SK-N-SH (cell line): ENCODE results near the gene PARD3. TPM values are rescaled to one million over a fixed set of nuclear protein-coding genes. Genes with fewer than 3 reads are reported as not detected.

Experiments
- CTCF ChIA-PET: fragments of 300-600, 350-600 bp; formaldehyde crosslinking; extraction: SDS; loops from one replicate; lab custom pipeline; 2021; lab: Yijun Ruan, JAX
- POLR2A ChIA-PET: fragments of 350-600 bp; sonication (Branson Sonifier 250); formaldehyde crosslinking; extraction: SDS; loops from one replicate; lab custom pipeline; 2020; ENCODE audit warnings: antibody characterized with exemption, inconsistent platforms; lab: Yijun Ruan, JAX
- DNase-seq: peaks from one replicate; pipeline ENCODE4 v3.0.0; 2012
- H2AFZ ChIP-seq: fragments of 200-600 bp; sonication (generic); 2 replicates; pipeline ENCODE4 v1.8.1; 2016; ENCODE audit warnings: antibody characterized with exemption, mild to moderate bottlenecking, low read depth
- H3F3A ChIP-seq: fragments of 200-600 bp; sonication (generic); replicated peaks from 2 replicates; pipeline ENCODE3; 2016; ENCODE audit warnings: antibody characterized with exemption, mild to moderate bottlenecking; ENCODE audit not compliant: insufficient read depth
- H3K27ac ChIP-seq, 2 experiments: fragments of 200-500 bp in 1 of 2; fragments of 200-600 bp in 1 of 2; sonication (Bioruptor generic) in 1 of 2; sonication (generic), shearing (Covaris generic) in 1 of 2; 2 replicates each; pipeline versions ENCODE4 v1.5.1 to v1.6.1; 2014 to 2016; ENCODE audit warnings: low read depth in 2 of 2, inconsistent platforms in 1 of 2, low read length in 1 of 2, mild to moderate bottlenecking in 1 of 2, mixed read lengths in 1 of 2
- H3K27me3 ChIP-seq: fragments of 200-600 bp; sonication (generic), shearing (Covaris generic); 2 replicates; pipeline ENCODE4 v1.6.1; 2016; ENCODE audit warnings: mixed run types; ENCODE audit not compliant: insufficient read depth
- H3K36me3 ChIP-seq, 2 experiments: fragments of 200-500 bp in 1 of 2; fragments of 200-600 bp in 1 of 2; sonication (Bioruptor generic) in 1 of 2; sonication (generic) in 1 of 2; replicated peaks in 1 of 2; 2 replicates each; pipeline versions ENCODE3 to v1.5.1; 2014 to 2016; ENCODE audit warnings: low read length in 1 of 2, mild to moderate bottlenecking in 1 of 2; ENCODE audit not compliant: insufficient read depth in 2 of 2, control insufficient read depth in 1 of 2
- H3K4me1 ChIP-seq, 2 experiments: fragments of 200-500 bp in 1 of 2; fragments of 200-600 bp in 1 of 2; sonication (Bioruptor generic) in 1 of 2; sonication (generic), shearing (Covaris generic) in 1 of 2; 2 replicates each; pipeline versions ENCODE4 v1.5.1 to v1.6.1; 2014 to 2016; ENCODE audit warnings: low read depth in 1 of 2, low read length in 1 of 2, mixed run types in 1 of 2; ENCODE audit not compliant: insufficient read depth in 2 of 2, control insufficient read depth in 1 of 2
- H3K4me2 ChIP-seq: fragments of 200-600 bp; sonication (generic), shearing (Covaris generic); 2 replicates; pipeline ENCODE4 v1.6.1; 2017; ENCODE audit warnings: mixed run types
- H3K4me3 ChIP-seq, 2 experiments: fragments of 200-500 bp in 1 of 2; fragments of 200-600 bp in 1 of 2; sonication (Bioruptor generic) in 1 of 2; sonication (generic), shearing (Covaris generic) in 1 of 2; 2 replicates each; pipeline versions ENCODE4 v1.5.1 to v1.8.1; 2014 to 2016; ENCODE audit warnings: low read depth in 2 of 2, inconsistent platforms in 1 of 2, low read length in 1 of 2, mild to moderate bottlenecking in 1 of 2, mixed read lengths in 1 of 2, moderate library complexity in 1 of 2
- H3K79me2 ChIP-seq: fragments of 200-600 bp; sonication (generic); 2 replicates; pipeline ENCODE4 v1.8.1; 2017; ENCODE audit warnings: mild to moderate bottlenecking; ENCODE audit not compliant: insufficient read depth
- H3K9ac ChIP-seq: fragments of 200-600 bp; sonication (generic); 2 replicates; pipeline ENCODE4 v1.6.1; 2017; ENCODE audit warnings: mixed run types
- H3K9me2 ChIP-seq: fragments of 200-600 bp; sonication (generic); 2 replicates; pipeline ENCODE4 v1.6.1; 2017; ENCODE audit warnings: mixed run types
- H3K9me3 ChIP-seq: fragments of 200-600 bp; sonication (generic); 2 replicates; pipeline ENCODE4 v1.6.1; 2017; ENCODE audit warnings: mixed run types, mild to moderate bottlenecking, moderate library complexity
- H4K20me1 ChIP-seq: fragments of 200-600 bp; sonication (generic); 2 replicates; pipeline ENCODE4 v1.6.1; 2017; ENCODE audit warnings: mild to moderate bottlenecking, mixed run types; ENCODE audit not compliant: insufficient read depth
- CHD2 ChIP-seq: fragments of 150-350 bp; IDR thresholded peaks from 2 replicates; pipeline ENCODE4 v1.6.1; 2018; ENCODE audit warnings: low read length; ENCODE audit not compliant: partially characterized antibody
- CTCF ChIP-seq: fragments of 200-600 bp; sonication (generic); IDR thresholded peaks from 2 replicates; pipeline ENCODE4 v1.6.1; 2017; ENCODE audit warnings: antibody characterized with exemption, mild to moderate bottlenecking, moderate library complexity
- ELF1 ChIP-seq: IDR thresholded peaks from 2 replicates; pipeline ENCODE4 v1.4.0; 2012
- EP300 ChIP-seq, 2 experiments: IDR thresholded peaks; 2 replicates each; pipeline versions ENCODE4 v1.4.0 to v1.6.1; 2012; ENCODE audit warnings: borderline replicate concordance in 1 of 2, low read depth in 1 of 2, low read length in 1 of 2
- FOSL2 ChIP-seq: IDR thresholded peaks from 2 replicates; pipeline ENCODE4 v1.4.0; 2012; ENCODE audit warnings: low read depth, mild to moderate bottlenecking, moderate library complexity, borderline replicate concordance
- GATA2 ChIP-seq: sonication (generic); formaldehyde crosslinking; IDR thresholded peaks from 2 replicates; pipeline ENCODE4 v1.5.0; 2020; ENCODE audit warnings: mild to moderate bottlenecking, missing genetic modification reagents
- MEF2A ChIP-seq: IDR thresholded peaks from 2 replicates; pipeline ENCODE4 v1.4.0; 2012; ENCODE audit warnings: low read depth, borderline replicate concordance
- MXI1 ChIP-seq: IDR thresholded peaks from 2 replicates; pipeline ENCODE4 v1.6.1; 2012; ENCODE audit warnings: mild to moderate bottlenecking, low read depth, low read length, improper control_type of control experiment
- NFIC ChIP-seq: IDR thresholded peaks from 2 replicates; pipeline ENCODE4 v1.4.0; 2012; ENCODE audit warnings: borderline replicate concordance
- NRF1 ChIP-seq: IDR thresholded peaks from 2 replicates; pipeline ENCODE4 v1.6.1; 2012; ENCODE audit warnings: low read depth, mild to moderate bottlenecking, low read length
- POLR2AphosphoS5 ChIP-seq: IDR thresholded peaks from 2 replicates; pipeline ENCODE4 v1.6.1; 2012; ENCODE audit warnings: low read depth, low read length
- RAD21 ChIP-seq: IDR thresholded peaks from 2 replicates; pipeline ENCODE4 v1.6.1; 2012; ENCODE audit warnings: mild to moderate bottlenecking, low read length
- RCOR1 ChIP-seq: fragments of 150-350 bp; IDR thresholded peaks from 2 replicates; pipeline ENCODE4 v1.6.1; 2017; ENCODE audit warnings: antibody characterized with exemption, low read length
- SIN3A ChIP-seq: IDR thresholded peaks from 2 replicates; pipeline ENCODE4 v1.6.1; 2012; ENCODE audit warnings: low read depth, mild to moderate bottlenecking, low read length, moderate library complexity, borderline replicate concordance
- SMC3 ChIP-seq: IDR thresholded peaks from 2 replicates; pipeline ENCODE4 v1.6.1; 2012; ENCODE audit warnings: low read depth, low read length, improper control_type of control experiment
- TAF1 ChIP-seq: IDR thresholded peaks from 2 replicates; pipeline ENCODE4 v1.6.1; 2012; ENCODE audit warnings: low read depth, mild to moderate bottlenecking, low read length, moderate library complexity, borderline replicate concordance
- TCF12 ChIP-seq: IDR thresholded peaks from 2 replicates; pipeline ENCODE4 v1.4.0; 2012
- YY1 ChIP-seq: IDR thresholded peaks from 2 replicates; pipeline ENCODE4 v1.4.0; 2012; ENCODE audit warnings: low read depth, mild to moderate bottlenecking
- WGBS: methylation state at CpG from one replicate; pipeline ENCODE4 v1.1.6; 2017; ENCODE audit warnings: low lambda C conversion rate; 5-methylcytosine and 5-hydroxymethylcytosine counted together
- polyA plus RNA-seq, 3 experiments: library from polyadenylated mRNA; depleted of rRNA; stranded (reverse); fragments of >200 nt; gene quantifications; 2 replicates each; pipeline ENCODE4 v1.2.3, GENCODE V29; 2012
- TF ChIP-seq, protein P1 (sequence below): IDR thresholded peaks from 2 replicates; pipeline ENCODE4 v1.6.1; 2012; ENCODE audit warnings: mild to moderate bottlenecking, low read depth, low read length, moderate library complexity
- TF ChIP-seq, protein P2 (sequence below): fragments of 150-350 bp; IDR thresholded peaks from 2 replicates; pipeline ENCODE4 v1.6.1; 2017; ENCODE audit warnings: antibody characterized with exemption, low read length, low read depth, borderline replicate concordance

PARD3 gene
- polyA plus RNA-seq, 1 of the 3 experiments (the other 2 are of a cell fraction) = 29.4 TPM

DNA sequence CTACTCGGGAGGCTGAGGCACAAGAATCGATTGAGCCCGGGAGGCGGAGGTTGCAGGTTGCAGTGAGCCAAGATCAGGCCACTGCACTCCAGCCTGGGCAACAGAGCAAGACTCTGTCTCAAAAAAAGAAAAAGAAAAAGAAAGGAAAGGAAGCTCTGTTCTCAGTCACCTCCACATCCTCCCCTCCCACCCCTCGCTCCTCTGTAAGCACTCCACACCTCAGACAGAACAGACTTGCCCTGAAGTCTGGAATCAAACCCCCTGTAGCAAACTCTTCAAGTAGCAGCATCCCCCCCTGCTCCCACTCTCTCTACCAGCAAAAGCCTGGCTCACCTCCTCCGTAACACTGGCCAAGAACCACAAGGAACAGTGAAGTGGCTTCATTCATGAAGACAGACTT, 66.7 kb downstream of the PARD3 start:
- no peak overlapping the region for H3K27ac ChIP-seq
- H3K9ac ChIP-seq = no peak overlapping the region
- 97% methylated on average over 6 of the region's 6 CpGs for WGBS
- no peaks in the 10 kb centered on the region for H3K9me3 ChIP-seq
- no peaks in the 10 kb centered on the region for H3K36me3 ChIP-seq
- DNase-seq = no peak
- H3K27me3 ChIP-seq = no peaks in the 10 kb centered on the region
- H3F3A ChIP-seq = peaks cover 5% of the 10 kb centered on the region
- H2AFZ ChIP-seq = no peak overlapping the region
- ChIA-PET POLR2A (no interaction called here), CTCF (interaction anchor here (0.9 to 1.2 kb wide), 2 partner anchors 10 to 11 kb away, joined by 3 read pairs; no protein-coding TSS in a partner anchor)
- H3K4me3 ChIP-seq = no peak overlapping the region
- peaks cover 6 to 32% of the 10 kb centered on the region in 2 experiments; a peak in 2 of 4 replicates for H3K4me1 ChIP-seq
- TF ChIP-seq, protein P1, sequence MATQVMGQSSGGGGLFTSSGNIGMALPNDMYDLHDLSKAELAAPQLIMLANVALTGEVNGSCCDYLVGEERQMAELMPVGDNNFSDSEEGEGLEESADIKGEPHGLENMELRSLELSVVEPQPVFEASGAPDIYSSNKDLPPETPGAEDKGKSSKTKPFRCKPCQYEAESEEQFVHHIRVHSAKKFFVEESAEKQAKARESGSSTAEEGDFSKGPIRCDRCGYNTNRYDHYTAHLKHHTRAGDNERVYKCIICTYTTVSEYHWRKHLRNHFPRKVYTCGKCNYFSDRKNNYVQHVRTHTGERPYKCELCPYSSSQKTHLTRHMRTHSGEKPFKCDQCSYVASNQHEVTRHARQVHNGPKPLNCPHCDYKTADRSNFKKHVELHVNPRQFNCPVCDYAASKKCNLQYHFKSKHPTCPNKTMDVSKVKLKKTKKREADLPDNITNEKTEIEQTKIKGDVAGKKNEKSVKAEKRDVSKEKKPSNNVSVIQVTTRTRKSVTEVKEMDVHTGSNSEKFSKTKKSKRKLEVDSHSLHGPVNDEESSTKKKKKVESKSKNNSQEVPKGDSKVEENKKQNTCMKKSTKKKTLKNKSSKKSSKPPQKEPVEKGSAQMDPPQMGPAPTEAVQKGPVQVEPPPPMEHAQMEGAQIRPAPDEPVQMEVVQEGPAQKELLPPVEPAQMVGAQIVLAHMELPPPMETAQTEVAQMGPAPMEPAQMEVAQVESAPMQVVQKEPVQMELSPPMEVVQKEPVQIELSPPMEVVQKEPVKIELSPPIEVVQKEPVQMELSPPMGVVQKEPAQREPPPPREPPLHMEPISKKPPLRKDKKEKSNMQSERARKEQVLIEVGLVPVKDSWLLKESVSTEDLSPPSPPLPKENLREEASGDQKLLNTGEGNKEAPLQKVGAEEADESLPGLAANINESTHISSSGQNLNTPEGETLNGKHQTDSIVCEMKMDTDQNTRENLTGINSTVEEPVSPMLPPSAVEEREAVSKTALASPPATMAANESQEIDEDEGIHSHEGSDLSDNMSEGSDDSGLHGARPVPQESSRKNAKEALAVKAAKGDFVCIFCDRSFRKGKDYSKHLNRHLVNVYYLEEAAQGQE = no peak
- TF ChIP-seq CTCF = no peak
- TF ChIP-seq YY1 = no peak
- TF ChIP-seq, protein P2, sequence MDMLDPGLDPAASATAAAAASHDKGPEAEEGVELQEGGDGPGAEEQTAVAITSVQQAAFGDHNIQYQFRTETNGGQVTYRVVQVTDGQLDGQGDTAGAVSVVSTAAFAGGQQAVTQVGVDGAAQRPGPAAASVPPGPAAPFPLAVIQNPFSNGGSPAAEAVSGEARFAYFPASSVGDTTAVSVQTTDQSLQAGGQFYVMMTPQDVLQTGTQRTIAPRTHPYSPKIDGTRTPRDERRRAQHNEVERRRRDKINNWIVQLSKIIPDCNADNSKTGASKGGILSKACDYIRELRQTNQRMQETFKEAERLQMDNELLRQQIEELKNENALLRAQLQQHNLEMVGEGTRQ = no peak
- TF ChIP-seq RAD21 = no peak
- no peak for TF ChIP-seq MXI1
- TF ChIP-seq SMC3 = no peak
- no peak for TF ChIP-seq MEF2A
- TF ChIP-seq GATA2 (CRISPR knock-in tag) = no peak
- no peak for TF ChIP-seq CHD2
- TF ChIP-seq NFIC = no peak
- no peak for TF ChIP-seq SIN3A
- no peak for TF ChIP-seq POLR2AphosphoS5
- no peak for TF ChIP-seq EP300 (IDR thresholded peaks at IDR 0.05; ENCODE audit: borderline replicate concordance in 1 of 2, low read depth in 1 of 2, low read length in 1 of 2)
- TF ChIP-seq NRF1 = no peak
- no peak for TF ChIP-seq ELF1
- no peak for TF ChIP-seq TAF1
- no peak for TF ChIP-seq TCF12
- TF ChIP-seq FOSL2 = no peak
- TF ChIP-seq RCOR1 = no peak
- H4K20me1 ChIP-seq = peaks cover 26% of the 10 kb centered on the region; the same call in 1 of the 2 replicates
- peaks cover 76% of the 10 kb centered on the region for H3K79me2 ChIP-seq
- no peaks in the 10 kb centered on the region for H3K9me2 ChIP-seq
- H3K4me2 ChIP-seq = no peak overlapping the region
